Endothelial cell (in vitro differentiated cells): ENCODE measurements around the gene TFCP2L1. TPM values are rescaled to one million over a fixed set of nuclear protein-coding genes. Genes with fewer than 3 reads are reported as not detected.

Source experiments
- DNase-seq: peaks from one replicate; pipeline ENCODE4 v3.0.0; 2021; ENCODE audit warnings: low spot score
- H3K27ac Mint-ChIP-seq: one replicate; pipeline ENCODE4 v1.8.0; 2021; ENCODE audit warnings: mixed read lengths, inconsistent platforms; ENCODE audit not compliant: unreplicated experiment
- H3K27me3 Mint-ChIP-seq: one replicate; pipeline ENCODE4 v1.8.0; 2021; ENCODE audit warnings: mild to moderate bottlenecking, moderate library complexity, mixed read lengths, inconsistent platforms; ENCODE audit not compliant: unreplicated experiment
- H3K36me3 Mint-ChIP-seq: one replicate; pipeline ENCODE4 v1.8.0; 2021; ENCODE audit warnings: mild to moderate bottlenecking, low read depth, mixed read lengths, inconsistent platforms; ENCODE audit not compliant: unreplicated experiment
- H3K4me1 Mint-ChIP-seq: one replicate; pipeline ENCODE4 v1.8.0; 2021; ENCODE audit warnings: mild to moderate bottlenecking, mixed read lengths, inconsistent platforms; ENCODE audit not compliant: unreplicated experiment
- H3K4me3 Mint-ChIP-seq: one replicate; pipeline ENCODE4 v1.8.0; 2021; ENCODE audit warnings: mild to moderate bottlenecking, mixed read lengths, inconsistent platforms; ENCODE audit not compliant: unreplicated experiment
- H3K9me3 Mint-ChIP-seq: one replicate; pipeline ENCODE4 v1.8.0; 2021; ENCODE audit warnings: mixed read lengths, inconsistent platforms; ENCODE audit not compliant: unreplicated experiment
- CTCF ChIP-seq: fragments of 200-600 bp; sonication (generic); IDR thresholded peaks from one replicate; pipeline ENCODE4 v1.5.0; 2021; ENCODE audit warnings: antibody characterized with exemption; ENCODE audit not compliant: unreplicated experiment
- total RNA-seq: library from RNA; stranded (reverse); fragmentation: NEBNext Ultra II Directional; extraction: Animal tissue kit (Norgen Biotek cat#: 25700); gene quantifications from one replicate; pipeline ENCODE4 v1.2.1, GENCODE V29; 2021; ENCODE audit not compliant: unreplicated experiment

Gene TFCP2L1
- total RNA-seq, 1 donor from 2014 or later: 1.7 TPM

GRCh38 chr2:121194626-121195025 is 90.4 kb downstream of the TFCP2L1 start:
- Mint-ChIP-seq H3K4me1 (no peaks in the 10 kb centered on the region), H3K27me3 (peaks cover 7% of the 10 kb centered on the region), H3K27ac (no peak overlapping the region), H3K9me3 (no peaks in the 10 kb centered on the region), H3K4me3 (no peak overlapping the region), H3K36me3 (no peaks in the 10 kb centered on the region)
- no peak for TF ChIP-seq CTCF
- no peak for DNase-seq

GRCh38 chr2:121193185-121193584 is 91.8 kb downstream of the TFCP2L1 start:
- Mint-ChIP-seq H3K27me3 (peaks cover 6% of the 10 kb centered on the region), H3K36me3 (peaks cover 3% of the 10 kb centered on the region), H3K27ac (no peak overlapping the region), H3K4me3 (no peak overlapping the region), H3K9me3 (no peaks in the 10 kb centered on the region), H3K4me1 (no peaks in the 10 kb centered on the region)
- no peak for TF ChIP-seq CTCF
- DNase-seq: no peak

- H3K4me3 Mint-ChIP-seq: no peak overlapping the region
- H3K36me3 Mint-ChIP-seq: peaks cover 3% of the 10 kb centered on the region
- no peak for TF ChIP-seq CTCF
Measured at GRCh38 chr2:121192576-121192975, 92.4 kb downstream of the TFCP2L1 start.

GRCh38 chr2:121191191-121192170 is 93.5 kb downstream of the TFCP2L1 start:
- no peak overlapping the region for H3K27ac Mint-ChIP-seq
- H3K4me1 Mint-ChIP-seq: no peaks in the 10 kb centered on the region
- DNase-seq: no peak
- no peaks in the 10 kb centered on the region for H3K9me3 Mint-ChIP-seq
- H3K4me3 Mint-ChIP-seq: no peak overlapping the region
- peaks cover 6% of the 10 kb centered on the region for H3K27me3 Mint-ChIP-seq
- H3K36me3 Mint-ChIP-seq: peaks cover 3% of the 10 kb centered on the region
- no peak for TF ChIP-seq CTCF

More at GRCh38 chr2:121192576-121192975, 92.4 kb downstream of the TFCP2L1 start:
- Mint-ChIP-seq H3K27ac (no peak overlapping the region), H3K9me3 (no peaks in the 10 kb centered on the region), H3K4me1 (no peaks in the 10 kb centered on the region), H3K27me3 (peaks cover 6% of the 10 kb centered on the region)
- DNase-seq: no peak
